ENCODE results near the gene CFAP65. TPM values are rescaled to one million over a fixed set of nuclear protein-coding genes. Genes with fewer than 3 reads are reported as not detected.

Gene CFAP65
- total and polyA plus RNA-seq, 9 of the 15 experiments (the other 6 are each of a cell fraction or from before 2014, with no cell fraction given), result not detected

GRCh38 chr2:218981390-218981880, 59.9 kb downstream of the CFAP65 start (continued):
- TF ChIP-seq REST (IDR thresholded peaks at IDR 0.05; ENCODE audit: borderline replicate concordance) (no peak), REST (CRISPR knock-in tag; IDR thresholded peaks at IDR 0.05; ENCODE audit: low read depth) (no peak)

Data from K562 (cell line).